Colonic mucosa (tissue), 4 donors: ENCODE measurements around the gene ESYT1. TPM values are rescaled to one million over a fixed set of nuclear protein-coding genes. Genes with fewer than 3 reads are reported as not detected.

ENCODE experiments used
- DNase-seq: peaks from one replicate; pipeline ENCODE4 v3.0.0-alpha.2; 2020
- H3K27ac ChIP-seq: fragments of 200-600 bp; one replicate; pipeline ENCODE4 v1.8.0; 2021
- H3K27me3 ChIP-seq: fragments of 200-600 bp; one replicate; pipeline ENCODE4 v1.8.0; 2021
- H3K36me3 ChIP-seq: fragments of 200-600 bp; one replicate; pipeline ENCODE4 v1.8.0; 2021
- H3K4me1 ChIP-seq: fragments of 200-600 bp; one replicate; pipeline ENCODE4 v1.8.0; 2021; ENCODE audit warnings: mild to moderate bottlenecking
- H3K4me3 ChIP-seq: fragments of 200-600 bp; one replicate; pipeline ENCODE4 v1.8.0; 2021
- H3K9ac ChIP-seq, 2 donors: one replicate each; pipeline ENCODE4 v1.7.0; 2013; ENCODE audit warnings: control low read depth in 2 of 2, low read depth in 2 of 2, low read length in 2 of 2
- H3K9me3 ChIP-seq: fragments of 200-600 bp; one replicate; pipeline ENCODE4 v1.8.0; 2021
- intact Hi-C: fragments of 100-400 bp; cut with DNase I; formaldehyde crosslinking; loops from one replicate; pipeline ENCODE4 v1.14.1; 2022
- total RNA-seq, 2 donors: library from RNA; stranded (reverse); fragmentation: NEBNext Ultra II Directional in 1 of 2; extraction: Animal tissue kit (Norgen Biotek cat#: 25700) in 1 of 2; gene quantifications; one replicate each; pipeline ENCODE4 v1.2.1, GENCODE V29; 2021
- TF ChIP-seq, protein P1 (sequence below): fragments of 200-600 bp; IDR thresholded peaks from one replicate; pipeline ENCODE4 v1.8.0; 2022; ENCODE audit warnings: antibody characterized with exemption, mild to moderate bottlenecking
- donor health status: healthy.
- donor health status: DM: no; HTN: no; CAD: no.
- donor health status: DM: no; HTN: no; CAD: no.

The ESYT1 gene
- total RNA-seq, 2 donors from 2014 or later: 63.9 to 72.8 TPM

DNA sequence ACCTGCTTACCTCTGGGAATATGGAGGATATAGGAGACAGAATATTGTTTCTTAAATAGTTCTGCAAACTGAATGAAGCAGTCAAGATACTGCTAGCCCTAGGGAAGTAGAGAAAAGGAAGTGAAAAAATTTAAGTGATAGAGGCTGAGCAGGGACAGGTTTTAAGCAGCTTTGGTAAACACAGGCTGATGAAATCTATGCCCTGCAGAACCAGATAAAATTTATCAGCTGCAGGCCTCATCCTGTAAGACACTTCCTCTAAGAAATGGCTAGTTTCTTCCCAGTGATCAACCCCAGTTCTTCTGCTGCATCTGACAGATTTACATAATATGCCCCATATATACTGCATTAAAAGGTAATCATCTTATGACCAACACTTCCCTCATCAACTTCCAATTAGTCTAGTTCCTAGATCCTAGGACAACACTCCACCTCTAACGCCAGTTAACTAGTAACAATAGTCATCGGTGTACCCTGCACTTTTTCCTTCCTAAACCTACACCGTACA, 1.3 kb upstream of the ESYT1 start:
- TF ChIP-seq, protein P1, sequence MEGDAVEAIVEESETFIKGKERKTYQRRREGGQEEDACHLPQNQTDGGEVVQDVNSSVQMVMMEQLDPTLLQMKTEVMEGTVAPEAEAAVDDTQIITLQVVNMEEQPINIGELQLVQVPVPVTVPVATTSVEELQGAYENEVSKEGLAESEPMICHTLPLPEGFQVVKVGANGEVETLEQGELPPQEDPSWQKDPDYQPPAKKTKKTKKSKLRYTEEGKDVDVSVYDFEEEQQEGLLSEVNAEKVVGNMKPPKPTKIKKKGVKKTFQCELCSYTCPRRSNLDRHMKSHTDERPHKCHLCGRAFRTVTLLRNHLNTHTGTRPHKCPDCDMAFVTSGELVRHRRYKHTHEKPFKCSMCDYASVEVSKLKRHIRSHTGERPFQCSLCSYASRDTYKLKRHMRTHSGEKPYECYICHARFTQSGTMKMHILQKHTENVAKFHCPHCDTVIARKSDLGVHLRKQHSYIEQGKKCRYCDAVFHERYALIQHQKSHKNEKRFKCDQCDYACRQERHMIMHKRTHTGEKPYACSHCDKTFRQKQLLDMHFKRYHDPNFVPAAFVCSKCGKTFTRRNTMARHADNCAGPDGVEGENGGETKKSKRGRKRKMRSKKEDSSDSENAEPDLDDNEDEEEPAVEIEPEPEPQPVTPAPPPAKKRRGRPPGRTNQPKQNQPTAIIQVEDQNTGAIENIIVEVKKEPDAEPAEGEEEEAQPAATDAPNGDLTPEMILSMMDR: no peak
- H3K4me1 ChIP-seq: peaks cover 14% of the 10 kb centered on the region
- intact Hi-C loops: loop anchor here (5.0 kb wide), 1 partner anchor 36 kb away; no protein-coding TSS in a partner anchor
- H3K36me3 ChIP-seq: no peaks in the 10 kb centered on the region
- no peak for DNase-seq
- H3K4me3 ChIP-seq: no peak overlapping the region
- peak overlapping the region; percentile 38 to 100 for H3K9ac ChIP-seq
- no peaks in the 10 kb centered on the region for H3K27me3 ChIP-seq
- H3K9me3 ChIP-seq: no peaks in the 10 kb centered on the region
- peak overlapping the region; percentile 81 for H3K27ac ChIP-seq

DNA sequence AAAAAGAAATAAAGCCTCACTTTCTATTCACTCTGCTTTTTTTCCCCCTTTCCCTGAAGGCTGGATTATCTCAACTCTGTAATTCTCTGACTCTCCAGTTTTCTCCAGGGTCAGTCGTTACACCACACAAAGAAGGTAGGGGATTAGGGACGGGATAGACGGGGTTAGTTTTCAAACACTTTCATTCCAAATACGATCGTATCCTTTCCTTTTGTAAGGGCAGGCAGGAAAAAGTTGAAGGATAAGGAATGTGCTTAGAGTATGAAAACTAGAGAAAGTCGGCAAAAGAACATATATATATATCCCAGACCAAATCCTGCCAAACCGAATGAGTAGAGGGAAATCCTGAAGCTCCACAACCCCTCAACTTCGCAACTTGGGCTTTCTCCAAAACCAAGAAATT, 581 bp upstream of the ESYT1 start:
- Histone ChIP-seq H3K27me3 (no peaks in the 10 kb centered on the region), H3K9ac (peak overlapping the region; percentile 38 to 100), H3K9me3 (no peaks in the 10 kb centered on the region), H3K4me1 (peaks cover 14% of the 10 kb centered on the region), H3K36me3 (no peaks in the 10 kb centered on the region), H3K4me3 (peak overlapping the region; percentile 90), H3K27ac (peak overlapping the region; percentile 81)
- intact Hi-C loops: loop anchor here (5.0 kb wide), 1 partner anchor 35 kb away; no protein-coding TSS in a partner anchor
- DNase-seq: no peak
- TF ChIP-seq, protein P1: no peak

DNA sequence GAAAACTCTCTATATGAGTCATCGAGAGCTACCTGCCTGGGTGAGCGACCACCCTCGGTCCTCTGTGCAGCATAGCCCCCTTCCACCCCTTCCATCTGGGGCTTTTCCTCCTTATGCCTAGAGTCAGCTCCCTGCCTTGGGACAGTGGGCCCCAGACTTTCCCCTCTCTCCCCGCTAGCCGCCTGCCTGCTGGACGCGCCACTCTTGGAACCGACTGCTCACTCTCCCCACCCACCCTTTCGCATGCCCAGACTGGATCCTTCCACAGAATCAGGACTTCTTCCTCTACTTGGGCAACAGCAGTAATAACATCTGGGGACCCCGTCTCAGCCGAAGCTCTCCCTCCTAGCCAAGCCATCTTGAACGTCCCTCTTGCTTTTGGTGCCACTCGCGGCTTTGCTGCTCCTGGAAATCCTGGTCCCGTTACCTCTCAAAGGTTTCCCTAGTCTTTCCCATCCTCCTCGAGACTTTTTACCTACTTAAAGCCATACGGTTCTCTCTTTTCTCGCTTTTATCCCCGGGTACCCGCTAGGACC, 671 bp downstream of the ESYT1 start:
- peak overlapping the region; percentile 95 to 100 for H3K9ac ChIP-seq
- H3K9me3 ChIP-seq: no peaks in the 10 kb centered on the region
- H3K4me3 ChIP-seq: peak overlapping the region; percentile 90
- no peaks in the 10 kb centered on the region for H3K27me3 ChIP-seq
- H3K4me1 ChIP-seq: peaks cover 14% of the 10 kb centered on the region
- peak; percentile 44 for DNase-seq
- TF ChIP-seq, protein P1: no peak
- H3K36me3 ChIP-seq: no peaks in the 10 kb centered on the region
- intact Hi-C loops: loop anchor here (5.0 kb wide), 1 partner anchor 34 kb away; no protein-coding TSS in a partner anchor
- peak overlapping the region; percentile 77 for H3K27ac ChIP-seq

DNA sequence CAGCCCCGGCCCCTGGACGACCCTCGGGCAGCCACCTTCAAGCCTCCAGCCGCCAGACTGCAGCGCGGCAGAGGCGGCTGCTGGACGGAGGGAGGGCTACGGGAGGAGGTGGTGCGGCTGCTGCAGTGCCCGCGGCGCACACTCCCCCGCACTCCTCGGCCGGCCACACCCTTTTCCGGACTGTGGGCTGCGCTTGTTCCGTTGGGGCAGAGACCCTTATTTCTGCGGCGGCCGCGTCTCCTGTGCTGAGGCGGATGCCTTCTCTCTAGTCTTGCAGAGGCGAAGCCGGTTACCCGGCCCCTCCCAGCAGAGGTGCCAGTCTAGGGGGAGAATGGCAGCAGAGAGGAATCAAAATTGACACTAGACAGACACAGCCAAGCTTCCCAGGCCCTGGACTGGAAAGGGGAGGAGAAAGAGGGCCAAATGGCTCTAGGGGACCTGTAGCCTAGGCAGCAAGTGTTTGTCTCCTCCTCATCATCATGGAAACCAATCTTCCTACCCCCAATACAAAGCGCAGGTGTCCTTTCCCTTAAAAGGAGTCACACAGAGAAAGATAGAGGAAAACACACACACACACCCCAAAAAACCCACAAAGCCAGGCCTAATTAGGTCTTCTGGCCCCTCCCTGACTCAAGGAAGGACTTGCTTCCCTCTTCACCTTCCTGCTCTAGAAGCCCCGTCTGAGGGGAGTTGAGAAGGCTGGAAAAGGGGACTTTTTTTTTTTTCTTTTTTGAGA, 1.3 kb downstream of the ESYT1 start:
- H3K27me3 ChIP-seq: no peaks in the 10 kb centered on the region
- H3K4me1 ChIP-seq: peaks cover 14% of the 10 kb centered on the region
- peaks cover 5% of the 10 kb centered on the region for H3K36me3 ChIP-seq
- H3K27ac ChIP-seq: peak overlapping the region; percentile 77
- intact Hi-C loops: loop anchor here (5.0 kb wide), 1 partner anchor 33 kb away; no protein-coding TSS in a partner anchor
- peak overlapping the region; percentile 95 to 100 for H3K9ac ChIP-seq
- TF ChIP-seq, protein P1: no peak
- no peaks in the 10 kb centered on the region for H3K9me3 ChIP-seq
- peak; percentile 74 for DNase-seq
- peak overlapping the region; percentile 90 for H3K4me3 ChIP-seq

DNA sequence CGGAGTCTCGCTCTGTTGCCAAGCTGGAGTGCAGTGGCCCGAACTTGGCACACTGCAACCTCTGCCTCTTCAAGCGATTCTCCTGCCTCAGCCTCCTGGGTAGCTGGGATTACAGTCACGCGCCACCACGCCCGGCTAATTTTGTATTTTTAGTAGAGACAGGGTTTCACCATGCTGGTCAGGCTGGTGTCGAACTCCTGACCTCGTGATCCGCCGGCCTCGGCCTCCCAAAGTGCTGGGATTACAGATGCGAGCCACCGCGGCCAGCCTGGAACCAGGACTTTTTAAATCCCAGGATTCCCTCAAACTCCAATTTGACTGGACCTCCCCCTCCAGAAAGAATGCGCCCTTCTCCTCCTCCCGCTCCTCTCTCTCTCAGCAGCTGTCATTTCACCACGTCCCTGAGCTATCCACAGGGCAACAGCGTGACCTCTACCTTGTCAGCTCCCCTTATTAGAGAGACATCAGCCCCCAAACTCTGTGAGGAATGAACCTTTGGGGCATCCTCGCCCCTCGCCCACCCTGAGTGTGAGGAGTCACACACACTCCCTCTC, 2.0 kb downstream of the ESYT1 start:
- intact Hi-C loops: loop anchor here (5.0 kb wide), 1 partner anchor 32 kb away; no protein-coding TSS in a partner anchor
- H3K9me3 ChIP-seq: no peaks in the 10 kb centered on the region
- TF ChIP-seq, protein P1: no peak
- peak overlapping the region; percentile 77 for H3K27ac ChIP-seq
- peaks cover 5% of the 10 kb centered on the region for H3K36me3 ChIP-seq
- no peaks in the 10 kb centered on the region for H3K27me3 ChIP-seq
- no peak for DNase-seq
- no peak overlapping the region for H3K4me3 ChIP-seq
- H3K4me1 ChIP-seq: peaks cover 14% of the 10 kb centered on the region
- H3K9ac ChIP-seq: peak overlapping the region in 1 of 2 donors; percentile 100
